Keratinocyte (primary cell): ENCODE data around the gene SLC9A2. TPM values are rescaled to one million over a fixed set of nuclear protein-coding genes. Genes with fewer than 3 reads are reported as not detected.

Experiments
- DNase-seq: peaks from one replicate; pipeline ENCODE4 v3.0.0-alpha.2; 2011; ENCODE audit warnings: low read depth, missing footprints, low spot score
- FAIRE-seq: peaks from 2 replicates; lab custom pipeline; 2011; peaks lifted over from hg19 to GRCh38; lab: Jason Lieb, UNC
- H2AFZ ChIP-seq: 2 replicates; pipeline ENCODE4 v1.6.0; 2012; ENCODE audit warnings: low read length, control low read depth, inconsistent platforms; ENCODE audit not compliant: control insufficient read depth
- H3K27ac ChIP-seq: 2 replicates; pipeline ENCODE4 v1.5.1; 2011; ENCODE audit warnings: low read length; ENCODE audit not compliant: control insufficient read depth, insufficient read depth
- H3K27me3 ChIP-seq: 3 replicates; pipeline ENCODE4 v1.6.0; 2011; ENCODE audit warnings: low read length; ENCODE audit not compliant: control insufficient read depth, insufficient read depth; ENCODE audit errors: extremely low read depth
- H3K36me3 ChIP-seq, 2 experiments: 2 replicates in 1 of 2; 3 replicates in 1 of 2; pipeline ENCODE4 v1.5.1; 2011; ENCODE audit warnings: low read length in 2 of 2, mild to moderate bottlenecking in 1 of 2; ENCODE audit not compliant: control insufficient read depth in 2 of 2, insufficient read depth in 2 of 2; ENCODE audit errors: extremely low read depth in 1 of 2
- H3K4me1 ChIP-seq: 3 replicates; pipeline ENCODE4 v1.5.1; 2011; ENCODE audit warnings: low read length; ENCODE audit not compliant: control insufficient read depth, insufficient read depth; ENCODE audit errors: extremely low read depth
- H3K4me2 ChIP-seq: 3 replicates; pipeline ENCODE4 v1.6.0; 2011; ENCODE audit warnings: low read depth, low read length; ENCODE audit not compliant: control insufficient read depth, insufficient read depth; ENCODE audit errors: extremely low read depth
- H3K4me3 ChIP-seq, 3 experiments: fragments of 200-600 bp in 1 of 3; sonication (generic) in 1 of 3; 2 replicates in 2 of 3; 3 replicates in 1 of 3; pipeline ENCODE4 v1.5.1; 2011 to 2016; ENCODE audit warnings: low read length in 3 of 3, mild to moderate bottlenecking in 3 of 3, control low read depth in 2 of 3, inconsistent platforms in 1 of 3, low read depth in 1 of 3, mixed read lengths in 1 of 3, mixed run types in 1 of 3, moderate library complexity in 1 of 3; ENCODE audit not compliant: control insufficient read depth in 2 of 3, insufficient read depth in 2 of 3; ENCODE audit errors: extremely low read depth in 1 of 3
- H3K79me2 ChIP-seq: 2 replicates; pipeline ENCODE4 v1.6.0; 2012; ENCODE audit warnings: low read length; ENCODE audit not compliant: control insufficient read depth, insufficient read depth
- H3K9ac ChIP-seq: 3 replicates; pipeline ENCODE4 v1.6.0; 2011; ENCODE audit warnings: low read length; ENCODE audit not compliant: control insufficient read depth, insufficient read depth; ENCODE audit errors: extremely low read depth
- H3K9me1 ChIP-seq: 3 replicates; pipeline ENCODE4 v1.6.0; 2011; ENCODE audit warnings: low read length; ENCODE audit not compliant: control insufficient read depth, insufficient read depth; ENCODE audit errors: extremely low read depth
- H3K9me3 ChIP-seq: 2 replicates; pipeline ENCODE4 v1.5.1; 2012; ENCODE audit warnings: low read depth, low read length; ENCODE audit not compliant: control insufficient read depth
- H4K20me1 ChIP-seq: 3 replicates; pipeline ENCODE4 v1.6.0; 2011; ENCODE audit warnings: low read length; ENCODE audit not compliant: control insufficient read depth, insufficient read depth; ENCODE audit errors: extremely low read depth
- EZH2 ChIP-seq: IDR thresholded peaks from one replicate; pipeline ENCODE4 v1.6.1; 2012; ENCODE audit warnings: inconsistent platforms, mild to moderate bottlenecking, low read length, moderate library complexity
- dilution Hi-C: fragments of 300-500 bp; cut with MboI; formaldehyde crosslinking; loops from one replicate; pipeline ENCODE4 v1.7.0; 2020; ENCODE audit warnings: low sequenced_read_pairs; ENCODE audit not compliant: extremely low pct_ligation_motif_present
- polyA plus RNA-seq, 5 experiments: library from polyadenylated mRNA; depleted of rRNA in 3 of 5; stranded (reverse) in 3 of 5; stranded (forward) in 1 of 5; unstranded in 1 of 5; fragments of >200 nt; gene quantifications; 1 replicate in 1 of 5; 2 replicates in 3 of 5; 3 replicates in 1 of 5; pipeline versions ENCODE4 v1.2.1 to v1.2.3, GENCODE V29; 2011 to 2012; ENCODE audit warnings: missing spikeins in 2 of 5, low read depth in 1 of 5, low replicate concordance in 1 of 5
- TF ChIP-seq, protein P1 (sequence below), 3 experiments: IDR thresholded peaks in 1 of 3; conservative IDR thresholded peaks in 1 of 3; optimal IDR thresholded peaks in 1 of 3; 2 replicates in 2 of 3; 3 replicates in 1 of 3; pipeline versions ENCODE3 to v1.5.1; 2011; ENCODE audit warnings: low read length in 3 of 3, mild to moderate bottlenecking in 3 of 3, moderate library complexity in 2 of 3, control low read depth in 1 of 3, inconsistent platforms in 1 of 3; ENCODE audit not compliant: insufficient read depth in 2 of 3; ENCODE audit errors: extremely low read depth in 1 of 3

The SLC9A2 gene
- polyA plus RNA-seq, 1 donor (not counting 4 experiments of a cell fraction or from before 2014, with no cell fraction given) = 0.13 TPM

DNA sequence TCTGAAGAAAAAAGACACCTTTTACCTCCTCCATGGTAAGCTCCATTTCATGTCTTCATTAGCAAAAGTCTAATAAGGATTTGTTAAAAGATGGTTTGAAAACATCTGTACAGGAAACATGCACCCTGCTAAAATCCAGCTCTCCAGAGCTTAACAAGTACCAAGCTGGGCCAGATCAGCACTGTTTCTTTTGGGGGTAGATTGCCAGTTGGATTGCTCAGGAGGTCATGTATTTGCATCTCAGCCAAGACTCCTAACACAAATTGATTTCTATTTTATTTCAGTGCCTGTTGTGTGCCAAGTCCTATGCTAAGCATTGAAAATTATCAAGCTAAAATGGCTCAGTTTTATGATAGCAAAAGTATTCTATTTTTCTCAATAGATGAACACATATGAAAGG, 139.1 kb downstream of the SLC9A2 start:
- FAIRE-seq (no peak), DNase-seq (no peak)
- Histone ChIP-seq H4K20me1 (no peaks in the 10 kb centered on the region), H3K4me1 (no peaks in the 10 kb centered on the region), H3K9me1 (no peaks in the 10 kb centered on the region), H3K36me3 (no peaks in the 10 kb centered on the region), H3K9me3 (no peaks in the 10 kb centered on the region), H3K9ac (no peak overlapping the region), H3K4me3 (no peak overlapping the region), H3K27me3 (no peaks in the 10 kb centered on the region), H3K27ac (no peak overlapping the region), H3K4me2 (no peak overlapping the region), H3K79me2 (no peaks in the 10 kb centered on the region), H2AFZ (no peak overlapping the region)
- dilution Hi-C loops = no loop called here
- TF ChIP-seq, protein P1, sequence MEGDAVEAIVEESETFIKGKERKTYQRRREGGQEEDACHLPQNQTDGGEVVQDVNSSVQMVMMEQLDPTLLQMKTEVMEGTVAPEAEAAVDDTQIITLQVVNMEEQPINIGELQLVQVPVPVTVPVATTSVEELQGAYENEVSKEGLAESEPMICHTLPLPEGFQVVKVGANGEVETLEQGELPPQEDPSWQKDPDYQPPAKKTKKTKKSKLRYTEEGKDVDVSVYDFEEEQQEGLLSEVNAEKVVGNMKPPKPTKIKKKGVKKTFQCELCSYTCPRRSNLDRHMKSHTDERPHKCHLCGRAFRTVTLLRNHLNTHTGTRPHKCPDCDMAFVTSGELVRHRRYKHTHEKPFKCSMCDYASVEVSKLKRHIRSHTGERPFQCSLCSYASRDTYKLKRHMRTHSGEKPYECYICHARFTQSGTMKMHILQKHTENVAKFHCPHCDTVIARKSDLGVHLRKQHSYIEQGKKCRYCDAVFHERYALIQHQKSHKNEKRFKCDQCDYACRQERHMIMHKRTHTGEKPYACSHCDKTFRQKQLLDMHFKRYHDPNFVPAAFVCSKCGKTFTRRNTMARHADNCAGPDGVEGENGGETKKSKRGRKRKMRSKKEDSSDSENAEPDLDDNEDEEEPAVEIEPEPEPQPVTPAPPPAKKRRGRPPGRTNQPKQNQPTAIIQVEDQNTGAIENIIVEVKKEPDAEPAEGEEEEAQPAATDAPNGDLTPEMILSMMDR (optimal IDR thresholded peaks at IDR 0.05 in 1 of 3, IDR thresholded peaks at IDR 0.05 in 1 of 3, conservative IDR thresholded peaks at IDR 0.05 in 1 of 3; ENCODE audit: extremely low read depth in 1 of 3, insufficient read depth in 2 of 3, low read length in 3 of 3) = no peak
- TF ChIP-seq EZH2 = no peak

Other genes starting within 250 kb of the SLC9A2 start
- gene IL18RAP, start 196.4 kb upstream of the SLC9A2 start, polyA plus RNA-seq = not detected in 3 replicates
- not detected in 3 replicates for gene SLC9A4, start 146.3 kb upstream of the SLC9A2 start, polyA plus RNA-seq
- 3.4 to 3.6 TPM (median 3.5 TPM) in 3 replicates for gene TMEM182, start 142.5 kb downstream of the SLC9A2 start, polyA plus RNA-seq